GM21447 (cell line): Measurements from ENCODE around the gene MUC2.

Experiments used
- ATAC-seq: cut with Tn5 transposase; IDR thresholded peaks from one replicate; pipeline ENCODE4 v1.9.1; 2021; ENCODE audit not compliant: unreplicated experiment

The MUC2 gene

GRCh38 chr11:1050581-1051355, 23.9 kb upstream of the MUC2 start:
- ATAC-seq, result peak; percentile 66

DNA sequence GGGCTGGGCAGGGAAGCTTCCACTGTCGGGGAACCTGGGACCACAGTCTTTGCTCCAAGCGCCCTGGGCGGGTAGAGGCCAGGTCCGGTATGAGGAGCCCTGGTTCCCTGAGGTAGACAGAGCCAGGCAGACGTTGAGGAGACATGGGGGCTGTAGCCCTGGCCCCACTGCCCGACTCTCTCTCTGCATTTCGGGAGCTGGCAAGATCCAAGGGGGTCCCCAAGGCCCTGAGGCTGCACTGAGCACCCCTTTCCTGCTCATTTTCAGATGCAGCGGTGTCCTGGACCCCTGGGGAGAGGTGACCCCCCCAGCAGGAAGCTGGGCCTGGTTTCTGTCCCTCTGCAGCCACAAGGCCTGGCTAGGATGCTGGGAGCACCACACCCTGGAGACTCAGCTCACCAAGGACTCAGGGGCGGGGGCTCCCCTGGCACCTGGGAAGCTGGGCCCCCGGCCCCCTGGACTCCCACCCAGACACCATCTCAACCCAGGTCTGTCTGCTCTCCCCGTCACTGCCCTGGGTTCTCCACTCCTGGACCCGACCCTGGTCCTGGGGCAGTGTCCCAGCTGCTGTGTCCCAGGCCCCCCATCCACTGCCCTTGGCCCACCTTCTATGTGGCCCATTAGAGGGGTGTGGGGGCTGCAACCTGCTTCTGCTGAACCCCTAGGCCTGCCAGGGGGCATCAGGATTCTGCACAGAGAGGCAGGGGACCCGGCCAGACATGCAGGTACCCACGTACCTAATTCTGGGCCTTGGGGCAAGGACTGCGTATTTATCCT, 23.1 kb upstream of the MUC2 start:
- ATAC-seq, result no peak

- ATAC-seq, result no peak
Observed at GRCh38 chr11:1052133-1053011, 22.3 kb upstream of the MUC2 start.

DNA sequence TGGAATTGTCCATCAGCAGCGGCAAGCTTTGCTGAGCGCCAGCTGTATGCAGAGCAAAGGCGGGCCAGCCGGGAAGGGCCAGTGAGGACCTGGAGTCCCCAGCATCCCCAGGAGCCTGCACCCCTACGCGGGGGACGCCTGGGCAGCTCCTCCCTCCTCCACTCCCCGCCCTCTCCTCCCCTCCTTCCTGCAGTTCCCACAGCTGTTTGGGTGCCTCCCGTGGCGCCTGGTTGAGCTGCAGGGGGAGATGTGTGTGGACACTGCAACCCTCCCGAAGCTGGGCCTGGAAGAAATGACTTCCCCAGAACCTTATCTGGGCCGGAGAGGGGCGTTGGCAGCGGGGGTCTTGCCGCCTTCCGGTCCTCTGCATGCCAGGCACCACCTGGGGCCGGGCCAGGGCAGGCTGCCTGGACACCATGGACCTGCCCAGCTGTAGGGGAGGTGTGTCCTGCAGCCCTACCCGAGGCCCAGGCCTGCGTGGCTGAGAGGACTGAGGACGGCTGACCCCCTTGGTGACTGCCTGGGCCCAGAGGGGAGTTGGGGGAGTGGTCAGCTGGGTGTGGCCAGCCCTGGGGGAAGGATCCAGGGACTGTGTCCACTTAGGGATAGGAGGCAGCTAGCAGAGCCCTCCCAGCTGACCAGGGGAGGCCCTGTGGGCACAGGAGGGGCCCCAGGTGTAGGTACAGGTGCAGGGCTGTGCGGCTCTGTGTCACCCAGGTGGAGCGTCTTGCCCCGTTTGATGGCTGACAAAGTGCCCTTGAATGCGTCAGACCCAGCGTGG, 21.4 kb upstream of the MUC2 start:
- no peak for ATAC-seq

GRCh38 chr11:1054143-1055108, 20.2 kb upstream of the MUC2 start:
- ATAC-seq, result no peak

GRCh38 chr11:1055109-1055703, 19.5 kb upstream of the MUC2 start:
- ATAC-seq, result no peak

DNA sequence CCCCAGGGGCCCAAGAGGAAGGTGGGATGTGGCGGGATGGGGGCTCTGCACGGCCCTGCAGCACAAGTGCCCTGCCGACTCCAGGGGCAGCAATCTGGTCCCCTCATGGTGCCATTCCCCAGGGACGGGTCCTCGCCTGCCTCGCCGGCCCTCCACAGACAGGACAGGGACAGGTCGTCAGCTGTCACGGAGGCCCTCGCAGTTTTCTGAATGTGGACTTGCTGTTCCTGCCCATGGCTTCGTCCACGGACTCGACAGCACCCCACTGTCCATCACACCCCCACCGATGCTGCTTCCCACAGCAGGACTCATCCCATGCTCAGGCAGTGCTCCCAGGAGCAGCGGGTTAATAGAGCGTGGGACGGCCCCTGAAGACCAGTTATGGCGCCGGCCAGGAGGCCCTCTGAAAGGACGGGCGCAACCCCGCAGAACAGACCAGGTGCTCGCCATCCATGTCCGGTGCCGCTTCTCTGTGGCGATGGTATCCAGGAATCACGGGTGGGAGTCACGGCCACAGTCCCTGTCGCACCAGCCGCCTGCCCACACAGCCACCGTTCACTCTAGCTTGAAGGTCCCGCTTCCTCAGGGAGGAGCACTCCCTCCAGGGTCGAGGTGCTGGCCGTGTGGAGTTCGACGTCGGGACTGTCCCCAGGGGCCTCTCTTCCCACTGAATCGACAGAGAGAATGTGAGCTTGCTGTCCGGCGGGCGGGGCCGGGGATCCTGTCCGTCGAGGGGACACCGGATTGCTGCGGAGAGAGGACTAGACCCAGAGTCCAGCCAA, 18.5 kb upstream of the MUC2 start:
- ATAC-seq, result no peak

DNA sequence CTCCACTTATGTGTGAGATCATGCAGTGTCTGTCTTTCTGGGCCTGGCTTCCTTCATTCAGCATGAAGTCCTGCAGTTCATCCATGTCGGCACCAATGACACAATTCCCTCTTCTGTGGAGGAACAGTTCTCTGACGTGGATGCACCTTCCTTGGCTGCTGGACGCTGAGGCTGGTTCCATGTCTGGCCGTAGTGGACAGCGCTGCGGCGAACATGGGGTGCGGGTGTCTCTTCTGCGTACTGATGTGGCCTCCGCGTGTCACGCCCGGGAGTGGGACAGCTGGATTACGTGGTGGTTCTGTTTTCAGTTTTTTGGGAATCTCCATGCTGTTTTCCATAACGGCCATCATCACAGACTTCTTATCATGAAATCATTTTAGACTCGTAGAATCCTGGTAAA, 16.9 kb upstream of the MUC2 start:
- no peak for ATAC-seq

- no peak for ATAC-seq
Observed at GRCh38 chr11:1059759-1060158, 14.9 kb upstream of the MUC2 start.

DNA sequence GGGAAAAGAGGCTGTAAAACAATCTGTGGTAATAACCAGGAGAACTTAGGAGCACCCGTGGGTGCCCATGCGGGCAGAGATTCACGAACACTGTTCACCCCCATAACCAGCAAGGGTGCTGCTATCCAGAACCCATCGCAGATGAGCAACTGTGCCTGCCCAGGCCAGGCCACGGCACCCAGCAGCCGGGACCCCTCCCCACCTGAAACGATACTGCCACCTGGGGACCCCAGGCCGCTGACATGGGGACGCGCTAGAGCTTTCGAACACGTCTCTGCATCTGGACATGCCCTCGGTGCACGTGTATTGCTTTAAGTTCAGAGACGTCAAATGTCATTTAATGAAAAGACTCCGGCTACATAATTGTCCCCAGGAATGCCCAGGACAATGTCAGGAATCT, 14.3 kb upstream of the MUC2 start:
- ATAC-seq, result no peak

DNA sequence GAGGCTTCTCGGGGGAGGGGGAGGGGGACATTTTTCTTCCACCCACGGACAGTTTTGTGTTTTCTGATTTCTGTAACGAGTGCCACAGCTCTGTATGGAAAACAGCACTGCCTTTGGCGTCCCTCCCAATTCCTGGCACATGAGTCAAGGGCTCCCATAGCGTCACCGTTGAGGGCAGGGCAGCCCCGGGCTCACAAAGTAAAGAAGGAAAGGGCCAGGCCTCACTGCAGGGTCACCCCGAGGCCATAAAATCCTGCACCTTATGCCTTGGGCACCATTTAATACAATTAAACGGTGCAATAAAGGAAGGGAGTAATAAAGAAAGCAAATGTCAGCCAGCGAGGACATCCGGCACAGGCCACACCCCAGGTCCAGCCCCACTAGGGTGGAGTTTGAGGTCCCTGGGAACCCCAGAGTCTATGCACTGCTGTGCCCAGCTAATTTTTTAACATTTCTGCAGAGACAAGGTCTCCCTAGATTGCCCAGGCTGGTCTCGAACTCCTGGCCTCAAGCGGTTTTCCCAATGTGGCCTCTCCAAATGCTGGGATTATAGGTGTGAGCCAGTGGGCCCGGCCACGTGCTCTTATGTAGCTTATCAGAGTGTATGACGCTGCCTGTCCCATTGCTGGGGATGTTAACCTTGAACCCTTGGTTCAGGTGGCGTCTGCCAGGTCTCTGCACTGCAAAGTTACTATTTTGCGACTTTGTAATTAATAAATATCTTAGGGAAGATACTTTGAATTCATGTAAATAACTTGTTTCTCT, 13.6 kb upstream of the MUC2 start:
- ATAC-seq, result no peak

- no peak for ATAC-seq
Observed at GRCh38 chr11:1062075-1062820, 12.4 kb upstream of the MUC2 start.

GRCh38 chr11:1064167-1064566, 10.5 kb upstream of the MUC2 start:
- no peak for ATAC-seq

GRCh38 chr11:1067812-1068496, 6.7 kb upstream of the MUC2 start:
- no peak for ATAC-seq

GRCh38 chr11:1069740-1070139, 4.9 kb upstream of the MUC2 start:
- no peak for ATAC-seq
